Mammary epithelial cell (primary cell): ENCODE data around the gene ITGA8.

Experiments used
- EZH2 ChIP-seq: IDR thresholded peaks from 2 replicates; pipeline ENCODE4 v1.6.1; 2012; ENCODE audit warnings: low read length, inconsistent platforms, borderline replicate concordance
- TF ChIP-seq, protein P1 (sequence below), 2 donors: IDR thresholded peaks in 1 of 2; conservative IDR thresholded peaks in 1 of 2; 2 replicates each; pipeline ENCODE4 v1.5.1; 2011 to 2012; ENCODE audit warnings: inconsistent platforms in 2 of 2, low read length in 2 of 2, mild to moderate bottlenecking in 2 of 2, control low read depth in 1 of 2, low read depth in 1 of 2; ENCODE audit not compliant: insufficient read depth in 1 of 2; ENCODE audit errors: extremely low read depth in 1 of 2

DNA sequence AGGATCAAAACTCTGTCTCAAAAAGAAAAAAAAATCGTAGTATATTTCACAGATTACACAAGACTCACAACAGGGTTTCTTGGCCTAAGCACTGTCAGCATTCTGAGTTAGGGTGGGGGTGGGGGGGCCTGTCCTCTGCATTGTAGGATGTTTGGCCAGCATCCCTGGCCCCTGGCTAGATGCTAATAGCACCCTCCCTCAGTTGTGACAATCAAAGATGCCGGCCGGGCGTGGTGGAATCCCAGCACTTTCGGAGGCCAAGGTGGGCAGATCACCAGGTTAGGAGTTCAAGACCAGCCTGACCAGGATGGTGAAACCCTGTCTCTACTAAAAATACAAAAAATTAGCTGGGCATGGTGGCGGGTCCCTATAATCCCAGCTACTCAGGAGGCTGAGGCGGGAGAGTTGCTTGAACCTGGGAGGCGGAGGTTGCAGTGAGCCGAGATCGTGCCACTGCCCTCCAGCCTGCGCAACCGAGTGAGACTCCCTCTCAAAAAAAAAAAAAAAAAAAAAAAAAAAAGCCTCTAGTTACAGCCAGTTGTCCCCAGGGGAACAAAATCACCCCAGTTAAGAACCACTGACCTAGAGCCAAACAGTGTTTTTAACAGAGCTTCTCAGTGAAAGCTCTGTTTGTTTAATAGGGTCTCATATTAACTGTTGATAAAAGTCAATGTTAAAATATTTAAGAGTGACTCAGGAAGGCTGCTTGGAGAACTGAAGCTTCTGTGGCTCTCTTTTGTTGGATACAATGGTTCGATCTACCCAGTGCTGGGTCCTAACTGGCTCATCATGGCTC lies 187.6 kb downstream of the ITGA8 start:
- no peak for TF ChIP-seq EZH2
- TF ChIP-seq, protein P1, sequence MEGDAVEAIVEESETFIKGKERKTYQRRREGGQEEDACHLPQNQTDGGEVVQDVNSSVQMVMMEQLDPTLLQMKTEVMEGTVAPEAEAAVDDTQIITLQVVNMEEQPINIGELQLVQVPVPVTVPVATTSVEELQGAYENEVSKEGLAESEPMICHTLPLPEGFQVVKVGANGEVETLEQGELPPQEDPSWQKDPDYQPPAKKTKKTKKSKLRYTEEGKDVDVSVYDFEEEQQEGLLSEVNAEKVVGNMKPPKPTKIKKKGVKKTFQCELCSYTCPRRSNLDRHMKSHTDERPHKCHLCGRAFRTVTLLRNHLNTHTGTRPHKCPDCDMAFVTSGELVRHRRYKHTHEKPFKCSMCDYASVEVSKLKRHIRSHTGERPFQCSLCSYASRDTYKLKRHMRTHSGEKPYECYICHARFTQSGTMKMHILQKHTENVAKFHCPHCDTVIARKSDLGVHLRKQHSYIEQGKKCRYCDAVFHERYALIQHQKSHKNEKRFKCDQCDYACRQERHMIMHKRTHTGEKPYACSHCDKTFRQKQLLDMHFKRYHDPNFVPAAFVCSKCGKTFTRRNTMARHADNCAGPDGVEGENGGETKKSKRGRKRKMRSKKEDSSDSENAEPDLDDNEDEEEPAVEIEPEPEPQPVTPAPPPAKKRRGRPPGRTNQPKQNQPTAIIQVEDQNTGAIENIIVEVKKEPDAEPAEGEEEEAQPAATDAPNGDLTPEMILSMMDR (conservative IDR thresholded peaks at IDR 0.05 in 1 of 2, IDR thresholded peaks at IDR 0.05 in 1 of 2; ENCODE audit: extremely low read depth in 1 of 2, insufficient read depth in 1 of 2, low read depth in 1 of 2, low read length in 2 of 2): no peak
